ENCODE measurements around the gene RGS3.
"Not testable (repeated sequence)": the region's sequence is repeated elsewhere in the genome, so short reads cannot be mapped to it uniquely, and the experiment has no call there.

Gene RGS3

DNA sequence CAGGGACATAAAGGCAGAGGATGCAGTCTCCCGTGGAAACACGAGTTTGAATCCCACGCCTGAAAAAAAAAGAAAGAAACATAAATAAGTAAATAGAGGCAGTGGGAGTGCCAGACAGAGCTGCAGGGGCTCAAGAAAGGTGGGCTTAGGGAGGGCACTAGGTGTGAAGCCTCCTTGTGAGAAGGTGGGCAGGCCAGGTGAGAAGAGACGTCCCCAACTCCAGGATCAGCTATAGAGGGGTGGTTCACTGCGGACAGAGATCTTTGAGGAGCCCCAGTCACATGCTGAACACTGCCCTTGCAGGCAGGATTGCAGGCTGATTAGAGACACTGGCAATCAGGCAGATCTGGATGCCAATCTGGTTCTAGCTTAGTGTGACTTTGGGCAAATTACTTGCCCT lies 172.1 kb downstream of the RGS3 start:
- DNase-seq (ENCODE audit: low read depth) = no peak

DNA sequence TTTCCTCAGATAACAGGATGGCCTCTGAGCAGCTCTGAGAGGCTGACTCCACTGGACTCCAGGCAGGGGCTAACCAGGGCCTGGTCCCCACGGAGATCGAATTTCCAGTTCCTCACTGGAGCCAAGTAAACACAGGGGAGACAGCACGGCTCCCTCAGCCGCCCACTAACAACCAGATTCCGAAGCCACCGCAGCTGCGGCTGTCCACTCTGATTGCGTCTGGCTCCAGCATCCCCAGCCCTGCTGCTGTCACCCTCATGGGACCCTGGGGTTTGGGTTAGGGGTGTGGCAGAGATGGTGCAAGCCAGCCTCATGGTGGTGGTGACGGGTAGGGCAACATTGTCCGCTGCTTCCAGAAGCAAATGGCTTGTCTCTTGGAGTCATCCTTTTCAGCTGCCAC lies 172.6 kb downstream of the RGS3 start:
- no peak for DNase-seq (ENCODE audit: low read depth)

DNA sequence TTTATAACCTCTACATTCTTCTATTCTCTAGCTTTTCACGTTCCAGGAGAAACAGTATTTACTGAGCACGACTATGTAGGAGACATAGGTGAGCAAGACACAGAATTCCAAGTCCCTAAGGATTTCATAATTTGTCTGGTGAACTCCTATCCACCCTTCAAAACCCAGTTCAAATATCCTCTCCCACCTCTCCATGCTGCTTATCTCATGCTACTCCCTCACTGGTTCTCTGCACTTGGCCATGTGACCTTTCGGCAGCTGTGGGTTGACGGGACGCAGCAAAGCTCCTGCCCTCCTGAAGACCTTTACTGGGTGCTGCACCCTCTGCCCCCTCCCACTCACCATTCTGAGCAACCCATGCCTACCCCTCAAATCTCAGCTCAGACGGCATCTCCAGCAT lies 173.2 kb downstream of the RGS3 start:
- no peak for DNase-seq (ENCODE audit: low read depth)

DNA sequence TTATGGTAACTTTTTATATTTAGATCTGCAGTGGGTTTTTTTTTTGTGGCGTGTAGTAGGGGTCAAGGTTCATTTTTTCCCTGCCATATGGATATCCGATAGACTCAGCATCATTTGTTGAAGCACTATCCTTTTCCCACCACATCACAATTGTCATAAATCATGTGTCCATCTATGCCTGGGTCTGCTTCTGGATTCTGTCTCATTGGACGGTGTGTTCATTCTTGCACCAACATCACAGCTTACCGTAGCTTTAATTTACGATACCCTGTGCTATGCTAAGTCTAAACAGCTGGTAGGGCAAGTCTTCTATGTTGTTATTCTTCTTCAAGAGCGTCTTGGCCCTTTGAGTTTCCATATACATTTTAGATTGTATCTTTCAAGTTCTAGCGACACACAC lies 175.0 kb downstream of the RGS3 start:
- DNase-seq (ENCODE audit: low read depth) = no peak

DNA sequence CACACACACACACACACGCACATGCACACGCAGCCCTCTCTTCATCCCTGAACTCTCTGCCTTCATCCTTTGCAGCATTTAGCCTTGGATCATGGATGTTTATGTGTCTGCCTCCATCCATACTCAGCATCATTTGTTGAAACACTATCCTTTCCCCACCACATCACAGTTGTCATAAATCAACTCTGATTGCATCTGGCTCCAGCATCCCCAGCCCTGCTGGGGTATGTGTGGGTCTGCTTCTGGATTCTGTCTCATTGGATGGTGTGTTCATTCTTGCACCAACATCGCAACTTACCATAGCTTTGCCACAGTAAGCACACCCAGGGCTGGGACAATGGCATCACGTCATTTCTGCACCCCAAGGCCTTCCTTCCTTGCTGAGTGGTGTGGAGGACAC lies 175.4 kb downstream of the RGS3 start:
- no peak for DNase-seq (ENCODE audit: low read depth)

DNA sequence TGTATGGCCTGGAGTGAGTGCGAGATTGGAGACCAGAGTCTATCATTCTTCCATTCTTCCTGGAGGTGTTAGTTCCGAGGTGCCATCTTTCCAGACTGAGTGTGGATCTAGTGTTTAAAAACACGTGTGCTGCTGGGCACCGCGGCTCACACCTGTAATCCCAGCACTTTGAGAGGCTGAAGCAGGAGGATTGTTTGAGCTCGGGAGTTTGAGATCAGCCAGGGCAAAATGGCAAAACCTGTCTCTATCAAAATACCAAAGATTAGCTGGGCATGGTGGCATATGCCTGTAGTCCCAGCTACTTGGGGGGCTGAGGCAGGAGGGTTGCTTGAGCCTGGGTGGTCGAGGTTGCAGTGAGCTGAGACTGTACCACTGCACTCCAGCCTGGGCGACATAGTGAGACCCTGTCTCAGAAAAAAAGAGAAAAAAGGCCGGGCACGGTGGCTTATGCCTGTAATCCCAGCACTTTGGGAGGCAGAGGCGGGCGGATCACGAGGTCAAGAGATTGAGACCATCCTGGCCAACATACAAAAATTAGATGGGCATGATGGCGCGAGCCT lies 176.0 kb downstream of the RGS3 start:
- DNase-seq (ENCODE audit: low read depth) = not testable (repeated sequence)

DNA sequence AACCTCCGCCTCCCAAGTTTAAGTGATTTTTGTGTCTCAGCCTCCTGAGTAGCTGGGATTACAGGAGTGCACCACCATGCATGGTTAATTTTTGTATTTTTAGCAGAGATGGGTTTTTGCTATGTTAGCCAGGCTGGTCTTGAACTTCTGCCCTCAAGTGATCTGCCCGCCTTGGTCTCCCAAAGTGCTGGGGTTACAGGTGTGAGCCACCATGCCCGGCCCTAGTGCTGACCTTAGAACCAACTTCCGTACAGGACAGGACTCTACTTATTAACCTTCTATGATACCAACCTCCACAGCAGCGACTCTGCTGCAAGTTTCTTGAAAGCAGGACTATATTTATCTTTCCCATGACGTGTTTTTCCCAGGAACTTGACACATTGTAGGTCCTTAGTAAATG lies 176.9 kb downstream of the RGS3 start:
- DNase-seq (ENCODE audit: low read depth) = no peak

DNA sequence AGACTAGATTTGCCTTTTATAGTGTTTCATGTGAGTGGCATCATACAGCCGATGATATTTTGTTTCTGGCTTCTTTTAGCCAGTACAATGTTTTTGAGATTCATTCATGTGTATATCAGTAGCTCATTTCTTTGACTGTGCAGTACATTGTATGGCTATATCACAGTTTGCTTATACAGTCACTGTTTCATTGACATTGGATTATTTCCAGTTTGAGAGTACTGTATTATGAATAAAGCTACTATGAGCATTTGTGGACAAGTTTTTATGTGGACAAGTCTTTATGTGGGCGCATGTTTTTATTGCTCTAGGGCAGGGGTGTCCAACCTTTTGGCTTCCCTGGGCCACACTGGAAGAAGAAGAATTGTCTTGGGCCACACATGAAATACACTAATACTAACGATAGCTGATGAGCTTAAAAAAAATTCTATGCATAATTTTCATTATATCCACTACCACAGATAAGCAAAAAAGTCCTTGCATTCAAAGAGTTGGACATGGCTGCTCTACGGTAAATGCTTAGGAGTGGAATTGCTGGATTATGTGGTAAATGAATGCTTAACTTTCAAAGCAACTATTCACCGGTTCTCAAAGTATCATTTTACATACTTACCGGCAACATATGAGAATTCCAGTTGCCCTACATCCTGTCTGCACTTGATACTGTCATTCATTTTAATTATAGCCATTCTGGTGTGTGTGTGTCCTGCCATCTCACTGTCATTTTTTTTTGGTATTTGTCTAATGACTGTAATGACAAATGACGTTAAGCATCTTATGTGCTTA lies 177.8 kb downstream of the RGS3 start:
- no peak for DNase-seq (ENCODE audit: low read depth)

DNA sequence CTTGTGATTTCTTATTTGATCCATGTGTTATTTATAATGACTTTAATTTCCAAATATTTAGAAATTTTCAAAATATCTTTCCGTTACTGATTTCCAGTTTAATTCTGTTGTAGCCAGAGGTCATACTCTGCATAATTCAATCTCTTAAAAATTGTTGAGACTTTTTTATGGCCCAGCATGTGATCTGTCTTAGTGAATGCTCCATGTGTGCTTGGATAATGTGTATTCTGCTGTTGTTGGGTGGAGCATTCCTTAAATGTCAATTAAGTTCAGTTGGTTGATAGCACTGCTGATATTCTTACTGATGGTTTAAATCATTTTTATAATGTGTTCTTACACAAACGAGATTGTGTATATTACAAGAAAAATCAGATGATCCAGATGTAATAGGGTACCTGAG lies 180.8 kb downstream of the RGS3 start:
- DNase-seq (ENCODE audit: low read depth) = no peak

DNA sequence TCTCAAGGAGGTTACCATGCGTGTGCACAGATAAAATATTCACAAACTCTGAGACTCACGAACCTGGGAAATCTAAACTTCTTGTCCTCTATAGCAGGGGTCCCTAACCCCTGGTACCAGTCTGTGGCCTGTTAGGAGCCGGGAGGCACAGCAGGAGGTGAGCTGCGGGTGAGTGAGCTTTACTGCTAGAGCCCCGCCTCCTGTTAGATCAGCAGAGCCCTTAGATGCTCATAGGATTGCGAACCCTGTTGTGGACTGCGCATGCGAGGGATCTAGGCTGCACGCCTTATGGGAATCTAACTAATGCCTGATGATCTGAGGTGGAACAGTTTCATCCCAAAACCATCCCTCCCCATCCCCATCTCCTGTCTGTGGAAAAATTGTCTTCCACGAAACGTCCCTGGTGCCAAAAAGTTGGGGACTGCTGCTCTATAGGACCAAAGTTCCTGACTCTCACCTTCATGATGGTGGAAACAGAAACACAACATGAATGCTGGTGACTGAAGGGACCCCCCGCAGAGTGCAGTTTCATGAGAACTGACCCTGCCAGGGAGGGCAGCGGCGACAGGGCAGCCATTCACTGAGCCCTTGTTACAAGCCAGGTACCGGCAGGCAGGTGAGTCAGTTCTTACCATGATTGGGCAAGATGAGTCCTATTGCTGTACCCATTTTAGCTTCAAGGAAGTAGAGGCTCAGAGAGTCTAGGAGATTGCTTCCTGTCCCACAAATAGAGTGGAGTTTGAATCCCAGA lies 181.9 kb downstream of the RGS3 start:
- DNase-seq (ENCODE audit: low read depth) = no peak

DNA sequence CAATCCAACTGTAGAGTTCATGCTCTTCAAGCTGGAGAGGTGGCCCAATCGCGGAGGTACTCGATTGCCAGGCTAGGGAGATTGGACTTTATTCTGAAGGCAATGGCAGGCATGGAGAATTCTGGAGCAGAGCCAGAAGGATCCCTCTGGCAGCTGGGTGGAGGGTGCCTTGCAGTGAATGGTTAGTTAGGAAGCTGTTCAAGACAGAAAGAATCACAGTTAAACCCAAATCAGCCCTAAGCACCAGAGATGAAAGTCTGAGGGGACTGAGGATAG lies 182.4 kb downstream of the RGS3 start:
- DNase-seq (ENCODE audit: low read depth) = no peak

DNA sequence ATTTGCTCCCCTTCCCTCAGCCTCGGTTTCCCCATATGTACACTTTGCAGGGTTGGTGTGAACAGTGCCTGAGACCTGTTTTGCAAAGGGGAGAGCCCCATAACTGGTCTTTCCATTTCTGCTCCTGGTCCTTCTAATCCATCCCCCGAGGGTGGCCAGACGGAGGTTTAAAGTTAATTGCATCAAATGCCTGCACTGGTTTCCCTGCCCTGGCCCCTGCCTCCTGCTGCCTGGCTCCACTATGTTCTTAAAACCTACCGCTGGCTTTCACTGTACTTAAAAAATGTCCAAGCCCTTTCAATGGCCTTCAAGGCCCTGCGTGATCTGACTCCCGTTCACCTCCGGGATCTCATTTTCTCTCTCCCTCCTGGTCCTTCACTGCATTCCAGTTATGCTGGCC lies 183.0 kb downstream of the RGS3 start:
- DNase-seq (ENCODE audit: low read depth) = no peak

Measured in activated T-cell treated with anti-CD3 and anti-CD28 coated beads for 24 hours (primary cell).